IPS-20b (cell line): Measurements from ENCODE around the gene CLDN12.

Source experiments
- H3K27ac ChIP-seq: one replicate; pipeline ENCODE4 v1.5.1; 2013; ENCODE audit warnings: low read length
- H3K27me3 ChIP-seq: 2 replicates; pipeline ENCODE4 v1.6.1; 2013; ENCODE audit warnings: mild to moderate bottlenecking, low read length, inconsistent platforms; ENCODE audit not compliant: insufficient read depth
- H3K36me3 ChIP-seq: 2 replicates; pipeline ENCODE4 v1.6.1; 2013; ENCODE audit warnings: low read depth, mild to moderate bottlenecking, inconsistent platforms, low read length, moderate library complexity; ENCODE audit not compliant: insufficient read depth
- H3K4me1 ChIP-seq: 2 replicates; pipeline ENCODE4 v1.6.1; 2013; ENCODE audit warnings: mild to moderate bottlenecking, control low read depth, inconsistent platforms, low read length, moderate library complexity; ENCODE audit not compliant: insufficient read depth
- H3K4me3 ChIP-seq: 2 replicates; pipeline ENCODE4 v1.5.1; 2013; ENCODE audit warnings: mild to moderate bottlenecking, low read length, inconsistent platforms
- H3K9ac ChIP-seq: 2 replicates; pipeline ENCODE4 v1.6.1; 2013; ENCODE audit warnings: low read depth, mild to moderate bottlenecking, inconsistent platforms, low read length, moderate library complexity
- H3K9me3 ChIP-seq: 2 replicates; pipeline ENCODE4 v1.6.1; 2013; ENCODE audit warnings: mild to moderate bottlenecking, low read depth, low read length, inconsistent platforms; ENCODE audit not compliant: insufficient read depth

CLDN12 gene

DNA sequence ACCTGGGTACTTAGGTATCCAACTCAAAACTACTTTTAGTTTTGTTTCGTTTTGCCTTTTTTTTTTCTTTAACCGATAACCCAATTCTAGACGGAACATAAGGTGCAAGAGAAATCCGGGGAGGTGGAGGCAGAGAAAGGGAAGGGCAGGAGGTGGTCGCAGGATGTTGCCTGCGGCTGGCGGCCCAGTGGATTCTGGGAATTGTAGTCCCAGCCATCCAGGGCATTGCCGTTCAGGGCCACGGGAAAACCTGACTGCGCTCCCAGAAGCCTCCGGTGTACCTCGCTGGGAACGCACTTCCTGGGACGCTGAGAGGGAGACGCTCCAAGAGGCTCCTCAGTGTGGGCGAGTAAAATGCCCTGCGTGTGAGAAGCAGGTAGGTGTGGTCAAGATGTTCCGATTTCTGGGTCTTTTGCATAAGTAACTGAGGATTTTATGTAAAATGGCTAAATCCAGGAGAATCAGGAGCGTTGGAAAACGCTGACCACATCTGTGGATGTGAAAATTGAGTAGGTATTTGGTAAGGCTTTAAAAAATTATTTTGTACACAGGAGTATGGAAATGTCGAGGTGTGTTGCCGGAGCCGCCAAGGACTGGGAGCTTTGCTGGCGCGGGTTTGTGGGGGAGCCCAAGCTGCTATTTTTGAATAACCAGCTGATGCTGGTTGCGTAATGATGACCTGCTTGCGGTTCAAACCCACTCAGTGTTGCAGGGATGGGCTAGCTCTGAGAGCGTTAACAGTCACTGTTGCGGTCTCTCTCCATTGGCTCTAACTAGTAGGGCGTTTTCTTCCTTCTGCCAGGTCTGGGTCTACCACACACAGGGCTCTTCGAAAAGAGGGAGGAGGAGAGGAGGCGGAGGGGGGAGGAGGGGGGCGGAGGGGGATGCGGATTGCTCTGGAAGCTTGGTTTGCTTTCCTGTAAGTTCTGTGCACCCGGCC, at the start of gene CLDN12:
CLDN12 (plus strand) TSS at position 288 of the 940 bp plus-strand sequence. CDS start 9,216 bp downstream, outside the sequence.
- H3K9ac ChIP-seq, result peak within 1 kb of the TSS; percentile 88
- H3K4me1 ChIP-seq, result peaks cover 3% of the 10 kb centered on the region; the same call in 1 of the 2 replicates
- H3K27ac ChIP-seq, result peak within 1 kb of the TSS; percentile 59
- no peaks in the 10 kb centered on the region; the same call in none of the 2 replicates for H3K27me3 ChIP-seq
- peaks cover 1% of the 10 kb centered on the region; the same call in 1 of the 2 replicates for H3K9me3 ChIP-seq
- peaks cover 32% of the 10 kb centered on the region for H3K36me3 ChIP-seq
- peak within 1 kb of the TSS; percentile 95 for H3K4me3 ChIP-seq

DNA sequence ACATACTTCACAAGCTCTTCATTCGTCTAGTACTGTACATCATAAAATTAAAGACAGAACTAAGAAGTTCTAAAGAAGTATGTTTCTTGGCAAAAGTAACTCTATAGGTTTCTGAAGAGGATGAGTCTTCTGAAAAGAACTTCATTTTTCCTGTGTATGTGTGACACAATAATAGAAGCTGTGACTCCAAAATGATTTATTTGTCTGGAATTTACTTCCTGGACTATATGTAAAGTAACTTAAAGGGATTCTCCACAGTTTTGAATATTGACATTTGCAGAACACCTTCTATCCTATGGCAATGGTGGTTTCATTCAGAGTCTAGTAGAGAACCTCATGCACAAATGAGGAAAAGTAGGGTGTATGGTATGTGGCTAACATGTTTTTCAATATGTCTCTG, 19.8 kb upstream of the CLDN12 start:
- no peaks in the 10 kb centered on the region for H3K9me3 ChIP-seq
- H3K27ac ChIP-seq, result no peak overlapping the region
- H3K36me3 ChIP-seq, result peaks cover 64% of the 10 kb centered on the region
- no peaks in the 10 kb centered on the region for H3K27me3 ChIP-seq
- H3K9ac ChIP-seq, result no peak overlapping the region
- H3K4me1 ChIP-seq, result no peaks in the 10 kb centered on the region
- no peak overlapping the region for H3K4me3 ChIP-seq

DNA sequence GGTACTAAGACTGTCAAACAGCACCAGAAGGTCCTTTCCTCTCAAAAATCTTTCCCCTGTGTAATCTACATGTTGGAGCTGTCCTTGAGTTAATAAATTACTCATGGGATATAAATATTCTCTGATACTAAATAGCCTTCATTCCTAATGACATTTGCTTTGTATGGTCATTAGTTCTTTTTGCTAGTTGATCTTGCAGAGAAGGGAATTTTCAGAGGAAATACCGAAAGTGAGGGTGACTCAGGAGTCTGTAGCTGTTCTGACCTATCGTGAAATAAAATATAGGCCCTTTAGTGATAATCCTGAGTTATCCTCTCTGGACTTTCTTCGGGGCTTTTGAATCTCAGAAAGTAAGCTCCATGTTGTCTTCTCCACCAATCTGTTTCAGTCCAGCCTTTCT, 19.4 kb upstream of the CLDN12 start:
- no peaks in the 10 kb centered on the region for H3K27me3 ChIP-seq
- no peaks in the 10 kb centered on the region for H3K4me1 ChIP-seq
- no peak overlapping the region for H3K27ac ChIP-seq
- peaks cover 60% of the 10 kb centered on the region for H3K36me3 ChIP-seq
- no peak overlapping the region for H3K4me3 ChIP-seq
- H3K9me3 ChIP-seq, result no peaks in the 10 kb centered on the region
- H3K9ac ChIP-seq, result no peak overlapping the region

DNA sequence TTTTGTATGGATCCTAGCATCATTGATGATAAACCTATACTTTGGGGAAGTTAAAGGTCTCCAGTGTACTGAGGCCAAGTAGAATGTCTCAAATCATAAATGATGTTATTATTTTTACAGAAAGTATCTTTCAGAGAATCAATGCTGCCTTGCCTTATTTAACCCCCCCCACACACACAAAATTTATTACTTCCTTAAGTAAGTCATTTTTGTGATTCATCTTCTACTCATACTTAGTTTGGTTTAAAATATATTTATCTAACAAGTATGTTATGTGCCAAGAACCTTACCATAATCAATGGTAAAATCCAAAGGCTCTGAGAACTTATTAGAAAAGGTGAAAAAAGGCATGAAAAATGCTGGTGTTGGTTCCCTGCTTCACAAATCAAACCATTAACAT, 18.8 kb upstream of the CLDN12 start:
- no peaks in the 10 kb centered on the region for H3K9me3 ChIP-seq
- no peaks in the 10 kb centered on the region for H3K27me3 ChIP-seq
- no peaks in the 10 kb centered on the region for H3K4me1 ChIP-seq
- H3K9ac ChIP-seq, result no peak overlapping the region
- H3K36me3 ChIP-seq, result peaks cover 54% of the 10 kb centered on the region
- no peak overlapping the region for H3K27ac ChIP-seq
- H3K4me3 ChIP-seq, result no peak overlapping the region

DNA sequence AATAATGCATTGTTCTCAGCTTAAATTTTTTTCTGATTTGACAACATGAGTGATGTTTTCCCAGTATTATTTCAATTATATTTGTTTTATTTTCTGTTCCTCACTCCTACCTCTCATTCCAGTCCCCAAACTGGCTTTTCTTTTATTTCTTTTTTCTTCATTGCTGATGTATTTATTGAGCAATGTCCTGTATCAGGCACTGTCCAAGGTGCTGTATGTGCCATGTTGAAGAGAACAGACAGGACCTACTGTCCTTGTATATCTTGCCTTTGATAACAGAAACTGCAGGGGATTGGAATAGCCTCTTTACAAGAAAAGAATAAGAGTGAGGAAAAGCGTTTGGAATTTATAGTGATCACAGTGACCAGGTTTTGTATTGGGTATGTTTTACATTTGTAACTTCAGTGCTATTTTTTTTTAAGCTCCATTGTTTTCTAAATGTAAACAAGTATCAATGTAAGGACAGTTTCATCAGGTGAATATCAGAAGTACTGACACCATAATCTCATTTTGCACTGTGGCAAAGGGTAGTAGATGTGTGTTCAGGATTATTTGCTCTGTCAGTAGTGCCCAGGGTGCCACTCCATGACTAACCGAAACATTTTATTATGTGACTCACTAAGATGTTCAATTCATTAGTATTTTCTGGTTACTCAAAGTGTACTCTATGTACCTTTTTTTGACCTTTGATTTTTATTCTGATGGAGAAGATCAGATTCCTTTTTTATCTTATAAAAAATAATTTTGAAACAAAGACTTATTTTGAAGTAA, 15.6 kb upstream of the CLDN12 start:
- peaks cover 10% of the 10 kb centered on the region for H3K9me3 ChIP-seq
- peaks cover 36% of the 10 kb centered on the region for H3K36me3 ChIP-seq
- no peak overlapping the region for H3K4me3 ChIP-seq
- no peak overlapping the region for H3K27ac ChIP-seq
- no peaks in the 10 kb centered on the region for H3K27me3 ChIP-seq
- no peaks in the 10 kb centered on the region for H3K4me1 ChIP-seq
- H3K9ac ChIP-seq, result no peak overlapping the region

DNA sequence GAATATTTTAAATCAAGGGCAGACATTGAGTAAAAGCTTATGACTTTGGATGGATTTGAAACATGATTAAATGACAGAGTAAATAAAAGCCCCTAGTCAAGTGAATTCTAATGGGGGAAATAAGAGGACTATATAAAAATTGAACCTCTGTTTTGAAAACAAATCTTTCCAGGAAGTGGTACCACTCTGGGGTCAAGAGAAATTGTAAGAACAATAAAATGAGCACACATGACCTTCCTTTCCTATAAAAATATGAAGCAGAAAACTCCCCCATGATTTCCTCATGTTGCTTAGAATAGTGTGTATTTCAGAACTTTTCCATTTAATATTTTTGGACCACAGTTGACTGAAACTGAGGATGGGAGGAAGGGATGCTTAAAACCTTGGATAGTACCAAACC, 12.3 kb upstream of the CLDN12 start:
- Histone ChIP-seq H3K27ac (no peak overlapping the region), H3K4me3 (no peak overlapping the region), H3K36me3 (peaks cover 5% of the 10 kb centered on the region; the same call in 1 of the 2 replicates), H3K9me3 (peaks cover 10% of the 10 kb centered on the region), H3K4me1 (no peaks in the 10 kb centered on the region), H3K9ac (no peak overlapping the region), H3K27me3 (no peaks in the 10 kb centered on the region)

DNA sequence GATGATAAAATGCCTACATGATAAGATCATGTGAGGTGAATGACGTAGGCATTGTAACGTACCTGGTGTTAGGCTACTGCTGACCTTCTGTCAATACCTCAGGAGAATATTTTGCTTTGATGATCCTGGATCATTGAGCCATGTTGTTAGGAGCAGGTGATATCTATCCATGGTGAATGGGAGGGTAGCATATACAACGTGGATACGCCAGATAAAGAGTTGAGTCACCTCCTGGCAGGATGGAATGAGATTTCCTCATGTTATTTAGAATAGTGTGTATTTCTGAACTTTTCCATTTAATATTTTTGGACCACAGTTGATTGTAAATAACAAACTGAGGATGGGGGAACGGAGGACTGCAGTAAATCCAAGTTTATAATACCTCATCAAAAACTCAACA, 11.8 kb upstream of the CLDN12 start:
- H3K4me1 ChIP-seq, result no peaks in the 10 kb centered on the region
- H3K36me3 ChIP-seq, result no peaks in the 10 kb centered on the region
- H3K27ac ChIP-seq, result no peak overlapping the region
- no peak overlapping the region for H3K4me3 ChIP-seq
- no peaks in the 10 kb centered on the region for H3K27me3 ChIP-seq
- no peak overlapping the region for H3K9ac ChIP-seq
- peaks cover 10% of the 10 kb centered on the region for H3K9me3 ChIP-seq

DNA sequence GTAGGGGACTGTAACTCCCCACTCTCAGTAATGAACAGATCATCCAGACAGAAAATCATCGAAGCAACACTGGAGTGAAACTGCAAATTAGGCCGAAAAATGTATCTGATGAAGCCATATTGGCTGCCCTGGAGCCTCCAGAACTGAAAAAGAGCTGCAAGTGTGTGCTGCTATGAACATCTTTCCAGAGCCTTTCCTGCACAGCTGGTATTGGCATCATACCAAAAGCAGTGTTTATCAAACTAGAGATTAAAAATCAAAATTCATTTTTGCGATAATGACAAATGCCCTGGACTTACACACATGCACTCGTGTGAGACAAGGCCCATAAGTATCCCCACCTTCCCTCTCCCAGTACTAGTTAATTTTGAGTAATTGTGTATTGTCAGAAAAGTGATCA, 6.8 kb upstream of the CLDN12 start:
- Histone ChIP-seq H3K36me3 (no peaks in the 10 kb centered on the region), H3K9ac (no peak overlapping the region), H3K4me3 (no peak overlapping the region), H3K9me3 (peaks cover 18% of the 10 kb centered on the region), H3K4me1 (no peaks in the 10 kb centered on the region), H3K27ac (no peak overlapping the region), H3K27me3 (no peaks in the 10 kb centered on the region; the same call in 1 of the 2 replicates)

DNA sequence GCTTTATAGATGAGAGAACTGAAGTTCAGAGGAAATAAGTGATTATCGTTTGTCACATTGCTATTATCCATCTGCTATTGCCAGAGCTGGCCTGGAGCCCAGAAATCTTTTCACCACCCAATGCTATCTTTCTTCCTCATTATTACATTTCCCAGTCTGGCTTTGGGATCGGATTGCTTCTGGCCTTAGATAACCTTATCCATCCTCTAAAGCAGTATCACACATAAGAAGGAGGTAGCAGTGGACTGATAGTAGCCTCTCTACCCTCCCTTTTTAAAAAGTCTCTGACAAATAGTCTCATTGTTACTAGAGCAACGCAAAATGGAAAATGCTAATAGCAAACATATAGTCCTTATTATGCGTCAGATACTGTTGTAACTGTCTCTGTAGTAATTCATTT, 1.3 kb upstream of the CLDN12 start:
- peaks cover 18% of the 10 kb centered on the region for H3K36me3 ChIP-seq
- no peak overlapping the region for H3K27ac ChIP-seq
- no peaks in the 10 kb centered on the region; the same call in none of the 2 replicates for H3K27me3 ChIP-seq
- no peak overlapping the region for H3K9ac ChIP-seq
- H3K4me3 ChIP-seq, result no peak overlapping the region
- peaks cover 8% of the 10 kb centered on the region; the same call in 1 of the 2 replicates for H3K9me3 ChIP-seq
- peaks cover 3% of the 10 kb centered on the region; the same call in 1 of the 2 replicates for H3K4me1 ChIP-seq

DNA sequence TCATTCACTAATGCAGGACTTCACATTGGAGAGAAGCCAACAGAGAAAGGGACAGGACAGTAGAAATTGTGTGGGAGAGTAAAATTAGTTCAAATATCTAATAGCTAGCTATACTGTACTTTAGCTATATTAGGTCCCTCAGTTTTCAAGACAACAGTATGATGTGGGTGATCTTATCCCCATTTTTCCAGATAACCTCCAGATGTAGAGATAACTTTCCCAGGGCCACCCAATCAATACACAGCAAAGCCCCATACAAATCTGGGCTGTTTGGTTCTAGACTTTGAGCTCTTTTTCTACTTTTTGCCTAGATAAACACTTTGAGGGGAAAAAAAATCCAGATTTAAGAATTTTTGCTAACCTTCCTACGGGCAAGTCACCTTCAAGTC, 482 bp upstream of the CLDN12 start:
- peak overlapping the region; percentile 42 for H3K27ac ChIP-seq

DNA sequence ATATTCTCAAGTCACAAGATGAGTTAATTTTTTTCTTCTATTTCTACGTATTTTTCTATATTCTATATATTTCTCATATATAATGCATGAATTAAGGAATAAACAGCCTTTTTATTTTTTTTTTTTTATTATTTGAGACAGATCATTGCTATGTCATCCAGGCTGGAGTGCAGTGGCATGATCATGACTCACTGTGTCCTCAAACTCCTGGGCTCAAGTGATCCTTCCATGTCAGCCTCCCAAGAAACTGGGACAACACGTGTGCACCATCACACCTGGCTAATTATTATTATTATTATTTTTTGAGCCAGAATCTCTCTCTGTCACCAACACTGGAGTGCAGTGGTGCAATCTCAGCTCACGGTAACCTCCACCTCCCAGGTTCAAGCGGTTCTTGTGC, 1.5 kb downstream of the CLDN12 start:
- Histone ChIP-seq H3K27me3 (no peaks in the 10 kb centered on the region; the same call in none of the 2 replicates), H3K36me3 (peaks cover 44% of the 10 kb centered on the region), H3K9ac (no peak overlapping the region), H3K4me3 (peak overlapping the region; percentile 95; the same call in 1 of the 2 replicates), H3K27ac (no peak overlapping the region), H3K4me1 (peaks cover 3% of the 10 kb centered on the region; the same call in 1 of the 2 replicates), H3K9me3 (no peaks in the 10 kb centered on the region)

More for the DNA sequence above, 482 bp upstream of the CLDN12 start:
- no peaks in the 10 kb centered on the region; the same call in none of the 2 replicates for H3K27me3 ChIP-seq
- peaks cover 26% of the 10 kb centered on the region for H3K36me3 ChIP-seq
- peak overlapping the region; percentile 88; the same call in 1 of the 2 replicates for H3K9ac ChIP-seq
- H3K9me3 ChIP-seq, result peaks cover 6% of the 10 kb centered on the region; the same call in 1 of the 2 replicates
- peak overlapping the region; percentile 95 for H3K4me3 ChIP-seq
- H3K4me1 ChIP-seq, result peaks cover 3% of the 10 kb centered on the region; the same call in 1 of the 2 replicates
